Gastroesophageal sphincter (tissue), 3 donors: ENCODE results near the gene ZNF451.

ENCODE experiments used
- CTCF ChIP-seq, 4 experiments: fragments of 200-600 bp in 2 of 4; fragments of 450-650 bp in 2 of 4; sonication (generic) in 1 of 4; IDR thresholded peaks; one replicate each; pipeline ENCODE4 v1.5.1; 2017 to 2019; ENCODE audit warnings: antibody characterized with exemption in 4 of 4, mild to moderate bottlenecking in 2 of 4, moderate library complexity in 2 of 4
- EP300 ChIP-seq: sonication (generic); formaldehyde crosslinking; IDR thresholded peaks from one replicate; pipeline ENCODE4 v1.6.1; 2017; ENCODE audit warnings: antibody characterized with exemption, mild to moderate bottlenecking
- POLR2A ChIP-seq, 2 donors: fragments of 450-650 bp; IDR thresholded peaks; one replicate each; pipeline ENCODE4 v1.6.1; 2017; ENCODE audit warnings: antibody characterized with exemption in 2 of 2, mild to moderate bottlenecking in 2 of 2, moderate library complexity in 1 of 2
- POLR2AphosphoS5 ChIP-seq: sonication (generic); formaldehyde crosslinking; IDR thresholded peaks from one replicate; pipeline ENCODE4 v1.6.1; 2017; ENCODE audit warnings: antibody characterized with exemption

- TF ChIP-seq POLR2AphosphoS5 (no peak), CTCF (IDR thresholded peaks at IDR 0.05) (no peak), EP300 (no peak), POLR2A (IDR thresholded peaks at IDR 0.05) (no peak)
Observed at GRCh38 chr6:57104336-57104735, 14.3 kb downstream of the ZNF451 start.
